ENCODE data around the gene BMPR1B. TPM values are rescaled to one million over a fixed set of nuclear protein-coding genes. Genes with fewer than 3 reads are reported as not detected.

Gene BMPR1B
- total and polyA plus RNA-seq, 2 experiments from 2014 or later: 1.6 to 3.3 TPM

GRCh38 chr4:94803181-94803580 is 45.4 kb downstream of the BMPR1B start:
- Histone ChIP-seq H3K9me2 (replicated peaks; ENCODE audit: insufficient read depth) (no peaks in the 10 kb centered on the region), H4K20me1 (ENCODE audit: insufficient read depth, poor library complexity, severe bottlenecking) (no peaks in the 10 kb centered on the region), H3K4me1 (ENCODE audit: insufficient read depth) (no peaks in the 10 kb centered on the region), H2AFZ (no peak overlapping the region), H3K4me2 (no peak overlapping the region), H3K4me3 (no peak overlapping the region), H3K36me3 (replicated peaks; ENCODE audit: insufficient read depth, low read depth) (no peaks in the 10 kb centered on the region), H3K27ac (no peak overlapping the region), H3K9me3 (ENCODE audit: low read depth) (no peaks in the 10 kb centered on the region), H3K79me2 (no peaks in the 10 kb centered on the region), H3K27me3 (no peaks in the 10 kb centered on the region)
- 100% methylated on average over 2 of the region's 2 CpGs for WGBS (ENCODE audit: low lambda C conversion rate, missing lambda C conversion rate)
- no peak for DNase-seq (ENCODE audit: low spot score)
- TF ChIP-seq EZH2phosphoT487 (IDR thresholded peaks at IDR 0.05; ENCODE audit: low read depth, severe bottlenecking, unreplicated experiment) (no peak), CTCF (IDR thresholded peaks at IDR 0.05; ENCODE audit: poor library complexity) (no peak), EZH2 (IDR thresholded peaks at IDR 0.05; ENCODE audit: borderline replicate concordance) (no peak)

GRCh38 chr4:94804650-94805049 is 46.9 kb downstream of the BMPR1B start:
- no peaks in the 10 kb centered on the region for H3K79me2 ChIP-seq
- no peaks in the 10 kb centered on the region for H3K4me1 ChIP-seq (ENCODE audit: insufficient read depth)
- no peak overlapping the region for H3K4me3 ChIP-seq
- no peaks in the 10 kb centered on the region for H3K36me3 ChIP-seq (replicated peaks; ENCODE audit: insufficient read depth, low read depth)
- no peaks in the 10 kb centered on the region for H3K27me3 ChIP-seq
- DNase-seq (ENCODE audit: low spot score): no peak
- 87% methylated on average over 4 of the region's 4 CpGs for WGBS (ENCODE audit: low lambda C conversion rate, missing lambda C conversion rate)
- H3K4me2 ChIP-seq: no peak overlapping the region
- H3K9me3 ChIP-seq (ENCODE audit: low read depth): no peaks in the 10 kb centered on the region
- no peaks in the 10 kb centered on the region for H3K9me2 ChIP-seq (replicated peaks; ENCODE audit: insufficient read depth)
- H3K27ac ChIP-seq: no peak overlapping the region
- no peak for TF ChIP-seq CTCF (IDR thresholded peaks at IDR 0.05; ENCODE audit: poor library complexity)
- no peak for TF ChIP-seq EZH2 (IDR thresholded peaks at IDR 0.05; ENCODE audit: borderline replicate concordance)
- TF ChIP-seq EZH2phosphoT487 (IDR thresholded peaks at IDR 0.05; ENCODE audit: low read depth, severe bottlenecking, unreplicated experiment): no peak
- no peak overlapping the region for H2AFZ ChIP-seq
- H4K20me1 ChIP-seq (ENCODE audit: insufficient read depth, poor library complexity, severe bottlenecking): no peaks in the 10 kb centered on the region

DNA sequence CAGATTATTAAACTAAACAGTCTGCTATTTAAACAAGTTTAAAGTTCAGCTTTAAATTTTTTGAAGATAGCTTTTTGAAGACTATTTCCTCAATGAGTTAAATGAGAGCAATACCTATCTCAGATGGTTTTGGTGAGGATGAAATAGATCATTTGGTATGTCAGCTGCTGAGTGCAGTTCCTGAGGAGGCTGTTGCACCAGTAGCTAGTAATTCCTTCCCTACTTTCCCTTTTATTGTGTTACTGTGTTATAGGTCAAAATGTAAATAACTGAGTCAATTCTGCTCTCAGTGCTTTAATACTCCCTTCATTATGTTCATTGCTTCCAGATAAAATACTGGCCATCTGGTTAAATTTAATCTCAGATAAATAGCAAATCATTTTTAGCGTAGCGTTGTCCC is 48.6 kb downstream of the BMPR1B start:
- Histone ChIP-seq H3K4me3 (no peak overlapping the region), H3K27ac (no peak overlapping the region), H3K9me2 (replicated peaks; ENCODE audit: insufficient read depth) (no peaks in the 10 kb centered on the region), H3K9me3 (ENCODE audit: low read depth) (no peaks in the 10 kb centered on the region), H4K20me1 (ENCODE audit: insufficient read depth, poor library complexity, severe bottlenecking) (no peaks in the 10 kb centered on the region), H3K36me3 (replicated peaks; ENCODE audit: insufficient read depth, low read depth) (no peaks in the 10 kb centered on the region), H3K4me2 (no peak overlapping the region), H3K79me2 (no peaks in the 10 kb centered on the region), H3K4me1 (ENCODE audit: insufficient read depth) (no peaks in the 10 kb centered on the region), H3K27me3 (no peaks in the 10 kb centered on the region), H2AFZ (no peak overlapping the region)
- DNase-seq (ENCODE audit: low spot score): no peak
- TF ChIP-seq EZH2 (IDR thresholded peaks at IDR 0.05; ENCODE audit: borderline replicate concordance) (no peak), EZH2phosphoT487 (IDR thresholded peaks at IDR 0.05; ENCODE audit: low read depth, severe bottlenecking, unreplicated experiment) (no peak), CTCF (IDR thresholded peaks at IDR 0.05; ENCODE audit: poor library complexity) (no peak)
- WGBS (ENCODE audit: low lambda C conversion rate, missing lambda C conversion rate): 87% methylated on average over 2 of the region's 2 CpGs

DNA sequence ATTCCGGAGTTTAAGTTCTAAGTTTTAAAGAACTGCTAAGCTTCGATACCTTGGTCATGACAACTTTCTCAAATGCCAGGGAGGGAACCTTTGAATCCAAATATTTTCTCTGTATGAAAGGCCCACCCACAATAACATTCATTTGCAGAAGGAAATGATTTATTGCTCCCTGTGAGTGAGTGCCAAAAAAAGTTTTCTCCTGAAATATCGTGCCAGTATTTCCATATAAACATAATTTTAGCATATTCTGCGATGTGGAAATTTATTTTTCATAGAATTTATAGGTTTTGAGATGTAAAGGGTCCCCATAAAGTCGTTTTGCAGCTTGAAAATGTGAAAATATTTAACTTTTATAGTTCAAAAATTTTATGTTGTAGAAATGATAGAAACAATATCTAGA is 53.9 kb downstream of the BMPR1B start:
- Histone ChIP-seq H3K27ac (no peak overlapping the region), H3K4me3 (no peak overlapping the region), H3K9me2 (replicated peaks; ENCODE audit: insufficient read depth) (no peaks in the 10 kb centered on the region), H3K79me2 (no peaks in the 10 kb centered on the region), H3K9me3 (ENCODE audit: low read depth) (no peaks in the 10 kb centered on the region), H2AFZ (no peak overlapping the region), H4K20me1 (ENCODE audit: insufficient read depth, poor library complexity, severe bottlenecking) (no peaks in the 10 kb centered on the region), H3K4me2 (no peak overlapping the region), H3K27me3 (no peaks in the 10 kb centered on the region), H3K36me3 (replicated peaks; ENCODE audit: insufficient read depth, low read depth) (no peaks in the 10 kb centered on the region), H3K4me1 (ENCODE audit: insufficient read depth) (no peaks in the 10 kb centered on the region)
- TF ChIP-seq EZH2phosphoT487 (IDR thresholded peaks at IDR 0.05; ENCODE audit: low read depth, severe bottlenecking, unreplicated experiment): no peak
- no peak for TF ChIP-seq CTCF (IDR thresholded peaks at IDR 0.05; ENCODE audit: poor library complexity)
- no peak for TF ChIP-seq EZH2 (IDR thresholded peaks at IDR 0.05; ENCODE audit: borderline replicate concordance)
- WGBS (ENCODE audit: low lambda C conversion rate, missing lambda C conversion rate): 67% methylated on average over 5 of the region's 5 CpGs
- no peak for DNase-seq (ENCODE audit: low spot score)

Data from hepatocyte (in vitro differentiated cells).